A549 (cell line): ENCODE measurements around the gene MYO10. TPM values are rescaled to one million over a fixed set of nuclear protein-coding genes. Genes with fewer than 3 reads are reported as not detected.
A peak's percentile ranks its signal among the peaks of the same experiment; 100 is the strongest.

Experiments used
- ATAC-seq, 2 experiments: fragments of 200-7000 bp in 1 of 2; fragments of >200 bp in 1 of 2; cut with Nextera tagmentation in 1 of 2; cut with Tn5 transposase in 1 of 2; 3 replicates each; pipeline versions ENCODE4 v1.8.0 to v1.9.1; 2018 to 2020; ENCODE audit warnings: mild to moderate bottlenecking in 1 of 2, moderate library complexity in 1 of 2
- CTCF ChIA-PET: fragments of 300-600 bp; sonication (Branson Sonifier 250); formaldehyde crosslinking; extraction: SDS; loops from one replicate; lab custom pipeline; 2021; ENCODE audit warnings: antibody characterized with exemption, inconsistent platforms; lab: Yijun Ruan, JAX
- POLR2A ChIA-PET: fragments of 350-600 bp; formaldehyde crosslinking; extraction: SDS; loops from one replicate; lab custom pipeline; 2021; ENCODE audit warnings: antibody characterized with exemption, inconsistent platforms; lab: Yijun Ruan, JAX
- DNase-seq, 2 experiments: peaks; one replicate each; pipeline versions ENCODE4 v3.0.0 to v3.0.0-alpha.2; 2011 to 2016; ENCODE audit warnings: low read depth in 1 of 2, low spot score in 1 of 2
- FAIRE-seq: peaks from 2 replicates; lab custom pipeline; 2011; peaks lifted over from hg19 to GRCh38; lab: Jason Lieb, UNC
- H3K27ac ChIP-seq, 2 experiments: fragments of >200 bp; sonication (Bioruptor Twin); formaldehyde crosslinking; 3 replicates each; pipeline ENCODE4 v1.5.1; 2016 to 2017
- H3K4me1 ChIP-seq: fragments of >200 bp; sonication (Bioruptor Twin); formaldehyde crosslinking; 3 replicates; pipeline ENCODE4 v1.6.1; 2016
- H3K4me2 ChIP-seq: fragments of >200 bp; sonication (Bioruptor Twin); formaldehyde crosslinking; 3 replicates; pipeline ENCODE4 v1.6.1; 2016
- H3K4me3 ChIP-seq: fragments of >200 bp; sonication (Bioruptor Twin); formaldehyde crosslinking; 3 replicates; pipeline ENCODE4 v1.5.1; 2016
- H3K9me3 ChIP-seq: fragments of >200 bp; sonication (Bioruptor Twin); formaldehyde crosslinking; 3 replicates; pipeline ENCODE4 v1.6.1; 2016
- BHLHE40 ChIP-seq: IDR thresholded peaks from 2 replicates; pipeline ENCODE4 v1.6.1; 2012; ENCODE audit warnings: low read depth, low read length, inconsistent platforms
- CEBPB ChIP-seq, 2 experiments: fragments of >200 bp in 1 of 2; sonication (Bioruptor Twin) in 1 of 2; formaldehyde crosslinking in 1 of 2; IDR thresholded peaks; 2 replicates each; pipeline ENCODE4 v1.6.1; 2012 to 2016
- CHD4 ChIP-seq: fragments of 200-600 bp; sonication (generic); IDR thresholded peaks from 2 replicates; pipeline ENCODE4 v1.6.1; 2016; ENCODE audit warnings: antibody characterized with exemption, mild to moderate bottlenecking, borderline replicate concordance
- FOSB ChIP-seq: fragments of 250-450 bp; sonication (Bioruptor Pico); IDR thresholded peaks from 2 replicates; pipeline ENCODE4 v1.5.0; 2020; ENCODE audit warnings: mild to moderate bottlenecking, moderate library complexity
- FOSL2 ChIP-seq, 2 experiments: fragments of 450-650 bp in 1 of 2; fragments of >200 bp in 1 of 2; sonication (Bioruptor Twin) in 1 of 2; formaldehyde crosslinking; IDR thresholded peaks; 2 replicates each; pipeline versions ENCODE4 v1.5.0 to v1.6.1; 2016 to 2020; ENCODE audit warnings: mild to moderate bottlenecking in 1 of 2, moderate library complexity in 1 of 2
- HEYL ChIP-seq: fragments of 250-450 bp; sonication (Bioruptor Pico); IDR thresholded peaks from 2 replicates; pipeline ENCODE4 v1.8.0; 2021; ENCODE audit warnings: mild to moderate bottlenecking, moderate library complexity
- HOXA7 ChIP-seq: fragments of 250-450 bp; sonication (Bioruptor Pico); IDR thresholded peaks from 2 replicates; pipeline ENCODE4 v1.5.0; 2020; ENCODE audit warnings: mild to moderate bottlenecking, moderate library complexity
- JUN ChIP-seq, 2 experiments: fragments of >200 bp; sonication (Bioruptor Twin); formaldehyde crosslinking; IDR thresholded peaks; 2 replicates in 1 of 2; 3 replicates in 1 of 2; pipeline ENCODE4 v1.6.1; 2016 to 2017
- JUNB ChIP-seq: fragments of >200 bp; sonication (Bioruptor Twin); formaldehyde crosslinking; IDR thresholded peaks from 2 replicates; pipeline ENCODE4 v1.6.1; 2016
- KDM1A ChIP-seq: fragments of 200-600 bp; sonication (generic); IDR thresholded peaks from 2 replicates; pipeline ENCODE4 v1.6.1; 2016; ENCODE audit warnings: low read depth, mild to moderate bottlenecking
- NPAS2 ChIP-seq: fragments of 250-450 bp; sonication (Bioruptor Pico); IDR thresholded peaks from 2 replicates; pipeline ENCODE4 v1.8.0; 2022; ENCODE audit warnings: mild to moderate bottlenecking, moderate library complexity, borderline replicate concordance
- NR3C1 ChIP-seq: fragments of >200 bp; sonication (Bioruptor Twin); formaldehyde crosslinking; IDR thresholded peaks from 3 replicates; pipeline ENCODE4 v1.6.1; 2017
- RARB ChIP-seq: fragments of 250-450 bp; sonication (Bioruptor Pico); IDR thresholded peaks from 2 replicates; pipeline ENCODE4 v1.8.0; 2021; ENCODE audit warnings: mild to moderate bottlenecking, moderate library complexity
- RCOR1 ChIP-seq: fragments of 150-350 bp; IDR thresholded peaks from 2 replicates; pipeline ENCODE4 v1.6.1; 2014; ENCODE audit warnings: antibody characterized with exemption, low read length, low read depth
- RFX5 ChIP-seq: fragments of 450-650 bp; IDR thresholded peaks from 2 replicates; pipeline ENCODE4 v1.7.1; 2014; ENCODE audit warnings: antibody characterized with exemption, mild to moderate bottlenecking, moderate library complexity
- SREBF2 ChIP-seq: fragments of 450-650 bp; IDR thresholded peaks from 2 replicates; pipeline ENCODE4 v1.6.1; 2014; ENCODE audit warnings: mild to moderate bottlenecking, moderate library complexity
- TP53 ChIP-seq: fragments of 250-450 bp; sonication (Bioruptor Pico); IDR thresholded peaks from 2 replicates; pipeline ENCODE4 v1.5.0; 2021; ENCODE audit warnings: mild to moderate bottlenecking, moderate library complexity
- ZC3H11A ChIP-seq: fragments of 450-650 bp; IDR thresholded peaks from 2 replicates; pipeline ENCODE4 v1.6.1; 2014; ENCODE audit warnings: antibody characterized with exemption, mild to moderate bottlenecking
- ZFP36 ChIP-seq: fragments of 450-650 bp; IDR thresholded peaks from 2 replicates; pipeline ENCODE4 v1.6.1; 2014; ENCODE audit warnings: borderline replicate concordance; ENCODE audit not compliant: partially characterized antibody
- ZNF302 ChIP-seq: fragments of 250-450 bp; sonication (Bioruptor Pico); IDR thresholded peaks from 2 replicates; pipeline ENCODE4 v1.9.0; 2021; ENCODE audit warnings: inconsistent platforms, mild to moderate bottlenecking, moderate library complexity
- ZSCAN20 ChIP-seq: fragments of 250-450 bp; sonication (Bioruptor Pico); IDR thresholded peaks from 2 replicates; pipeline ENCODE4 v1.8.0; 2022; ENCODE audit warnings: mild to moderate bottlenecking, moderate library complexity
- WGBS: methylation state at CpG from one replicate; pipeline ENCODE4 v1.1.6; 2017; ENCODE audit errors: missing lambda C conversion rate; 5-methylcytosine and 5-hydroxymethylcytosine counted together
- polyA plus RNA-seq, 4 experiments: library from polyadenylated mRNA; depleted of rRNA in 3 of 4; stranded (reverse); fragments of >200 nt; fragmentation: RNase III in 1 of 4; extraction: RNeasy Plus Mini Kit Qiagen cat#74134 plus additional on column Dnase treatment in 1 of 4; gene quantifications; 2 replicates in 3 of 4; 3 replicates in 1 of 4; pipeline ENCODE4 v1.2.3, GENCODE V29; 2011 to 2017
- TF ChIP-seq, protein P1 (sequence below): IDR thresholded peaks from 2 replicates; pipeline ENCODE4 v1.6.1; 2012; ENCODE audit warnings: low read depth, borderline replicate concordance
- TF ChIP-seq, protein P2 (sequence below): fragments of >200 bp; sonication (Bioruptor Twin); formaldehyde crosslinking; IDR thresholded peaks from 2 replicates; pipeline ENCODE4 v1.6.1; 2016
- TF ChIP-seq, protein P3 (sequence below): fragments of 200-600 bp; sonication (generic); IDR thresholded peaks from 2 replicates; pipeline ENCODE4 v1.6.1; 2016; ENCODE audit warnings: antibody characterized with exemption, mild to moderate bottlenecking, moderate library complexity
- TF ChIP-seq, protein P4 (sequence below): fragments of 250-450 bp; sonication (Bioruptor Pico); IDR thresholded peaks from 2 replicates; pipeline ENCODE4 v1.5.0; 2020; ENCODE audit warnings: low read depth, mild to moderate bottlenecking, moderate library complexity

MYO10 gene
- polyA plus RNA-seq, 2 of the 4 experiments (the other 2 are of a cell fraction), result 68.0 to 68.5 TPM

DNA sequence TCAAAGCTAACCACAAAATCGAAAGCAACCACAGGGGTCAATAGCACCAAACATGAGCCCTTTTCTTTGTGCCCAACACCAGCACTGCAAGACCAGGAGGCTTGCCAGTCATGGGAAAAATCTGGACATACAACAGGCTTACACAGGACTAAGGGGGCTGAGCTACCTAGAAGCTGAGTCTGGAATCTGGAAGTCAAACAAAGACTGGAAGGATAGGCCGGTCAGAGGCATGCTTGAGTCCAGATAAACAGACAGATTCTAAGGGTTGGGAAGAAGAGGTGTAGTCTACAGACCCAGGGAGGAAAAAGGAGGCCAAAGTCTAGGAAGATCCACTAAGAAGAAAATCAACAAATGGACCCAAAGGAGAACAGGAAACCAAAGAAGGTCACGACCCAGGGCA lies 73.3 kb downstream of the MYO10 start:
- Histone ChIP-seq H3K4me3 (no peak overlapping the region), H3K4me2 (peak overlapping the region; percentile 62), H3K4me1 (peaks cover 55% of the 10 kb centered on the region), H3K9me3 (peaks cover 5% of the 10 kb centered on the region; the same call in 2 of the 3 replicates), H3K27ac (peak overlapping the region; percentile 15 to 77; a peak in 5 of 6 replicates)
- FAIRE-seq (no peak), ATAC-seq (peak in 1 of 2 experiments; percentile 64; a peak in 3 of 6 replicates), DNase-seq (peak in 1 of 2 experiments; percentile 44)
- WGBS, result 51% methylated on average over 3 of the region's 3 CpGs
- CTCF ChIA-PET, result interaction anchor here (0.6 to 1.3 kb wide), 2 partner anchors 17 to 52 kb away, joined by 3 to 4 read pairs; no protein-coding TSS in a partner anchor
- TF ChIP-seq, protein P1, sequence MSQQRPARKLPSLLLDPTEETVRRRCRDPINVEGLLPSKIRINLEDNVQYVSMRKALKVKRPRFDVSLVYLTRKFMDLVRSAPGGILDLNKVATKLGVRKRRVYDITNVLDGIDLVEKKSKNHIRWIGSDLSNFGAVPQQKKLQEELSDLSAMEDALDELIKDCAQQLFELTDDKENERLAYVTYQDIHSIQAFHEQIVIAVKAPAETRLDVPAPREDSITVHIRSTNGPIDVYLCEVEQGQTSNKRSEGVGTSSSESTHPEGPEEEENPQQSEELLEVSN, result no peak
- no peak for TF ChIP-seq NPAS2 (CRISPR knock-in tag)
- TF ChIP-seq RARB (CRISPR knock-in tag), result no peak
- TF ChIP-seq RCOR1, result no peak
- no peak for TF ChIP-seq JUN (IDR thresholded peaks at IDR 0.05)
- no peak for TF ChIP-seq HEYL (CRISPR knock-in tag)
- TF ChIP-seq, protein P2, sequence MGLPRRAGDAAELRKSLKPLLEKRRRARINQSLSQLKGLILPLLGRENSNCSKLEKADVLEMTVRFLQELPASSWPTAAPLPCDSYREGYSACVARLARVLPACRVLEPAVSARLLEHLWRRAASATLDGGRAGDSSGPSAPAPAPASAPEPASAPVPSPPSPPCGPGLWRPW, result no peak
- TF ChIP-seq BHLHE40, result no peak
- TF ChIP-seq FOSB, result no peak
- no peak for TF ChIP-seq HOXA7 (CRISPR knock-in tag)
- no peak for TF ChIP-seq SREBF2
- no peak for TF ChIP-seq FOSL2 (IDR thresholded peaks at IDR 0.05)
- TF ChIP-seq FOSL2 (CRISPR knock-in tag; IDR thresholded peaks at IDR 0.05), result no peak
- TF ChIP-seq JUNB, result no peak
- TF ChIP-seq ZNF302, result no peak
- no peak for TF ChIP-seq ZFP36
- POLR2A ChIA-PET, result no interaction called here

DNA sequence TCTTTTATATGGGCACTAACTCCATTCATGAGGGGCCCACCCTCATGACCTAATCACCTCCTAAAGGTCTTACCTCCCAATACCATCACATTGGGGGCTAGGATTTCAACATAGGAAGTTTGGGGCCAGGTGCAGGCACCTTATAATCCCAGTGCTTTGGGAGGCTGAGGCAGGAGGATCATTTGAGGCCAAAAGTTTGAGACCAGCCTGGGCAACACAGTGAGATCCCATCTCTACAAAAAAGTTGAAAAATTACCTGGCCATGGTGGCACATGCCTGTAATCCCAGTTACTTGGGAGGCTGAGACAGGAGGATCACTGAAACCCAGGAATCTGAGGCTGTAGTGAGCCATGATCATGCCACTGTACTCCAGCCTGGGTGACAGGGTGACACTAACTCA lies 76.7 kb downstream of the MYO10 start:
- DNase-seq (no peak), ATAC-seq (no peak), FAIRE-seq (no peak)
- TF ChIP-seq, protein P3, sequence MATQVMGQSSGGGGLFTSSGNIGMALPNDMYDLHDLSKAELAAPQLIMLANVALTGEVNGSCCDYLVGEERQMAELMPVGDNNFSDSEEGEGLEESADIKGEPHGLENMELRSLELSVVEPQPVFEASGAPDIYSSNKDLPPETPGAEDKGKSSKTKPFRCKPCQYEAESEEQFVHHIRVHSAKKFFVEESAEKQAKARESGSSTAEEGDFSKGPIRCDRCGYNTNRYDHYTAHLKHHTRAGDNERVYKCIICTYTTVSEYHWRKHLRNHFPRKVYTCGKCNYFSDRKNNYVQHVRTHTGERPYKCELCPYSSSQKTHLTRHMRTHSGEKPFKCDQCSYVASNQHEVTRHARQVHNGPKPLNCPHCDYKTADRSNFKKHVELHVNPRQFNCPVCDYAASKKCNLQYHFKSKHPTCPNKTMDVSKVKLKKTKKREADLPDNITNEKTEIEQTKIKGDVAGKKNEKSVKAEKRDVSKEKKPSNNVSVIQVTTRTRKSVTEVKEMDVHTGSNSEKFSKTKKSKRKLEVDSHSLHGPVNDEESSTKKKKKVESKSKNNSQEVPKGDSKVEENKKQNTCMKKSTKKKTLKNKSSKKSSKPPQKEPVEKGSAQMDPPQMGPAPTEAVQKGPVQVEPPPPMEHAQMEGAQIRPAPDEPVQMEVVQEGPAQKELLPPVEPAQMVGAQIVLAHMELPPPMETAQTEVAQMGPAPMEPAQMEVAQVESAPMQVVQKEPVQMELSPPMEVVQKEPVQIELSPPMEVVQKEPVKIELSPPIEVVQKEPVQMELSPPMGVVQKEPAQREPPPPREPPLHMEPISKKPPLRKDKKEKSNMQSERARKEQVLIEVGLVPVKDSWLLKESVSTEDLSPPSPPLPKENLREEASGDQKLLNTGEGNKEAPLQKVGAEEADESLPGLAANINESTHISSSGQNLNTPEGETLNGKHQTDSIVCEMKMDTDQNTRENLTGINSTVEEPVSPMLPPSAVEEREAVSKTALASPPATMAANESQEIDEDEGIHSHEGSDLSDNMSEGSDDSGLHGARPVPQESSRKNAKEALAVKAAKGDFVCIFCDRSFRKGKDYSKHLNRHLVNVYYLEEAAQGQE, result no peak
- TF ChIP-seq FOSL2 (IDR thresholded peaks at IDR 0.05) (no peak), FOSL2 (CRISPR knock-in tag; IDR thresholded peaks at IDR 0.05) (no peak), HOXA7 (CRISPR knock-in tag) (no peak), RFX5 (no peak), TP53 (CRISPR knock-in tag) (no peak)
- Histone ChIP-seq H3K4me1 (peaks cover 60% of the 10 kb centered on the region), H3K9me3 (peaks cover 5% of the 10 kb centered on the region; the same call in 2 of the 3 replicates), H3K27ac (no peak overlapping the region; a peak in 1 of 6 replicates), H3K4me3 (no peak overlapping the region), H3K4me2 (no peak overlapping the region)
- CTCF ChIA-PET, result interaction anchor here (1.0 to 2.0 kb wide), 5 partner anchors 49 to 331 kb away, joined by 3 to 15 read pairs (median 3); no protein-coding TSS in a partner anchor
- POLR2A ChIA-PET, result no interaction called here

DNA sequence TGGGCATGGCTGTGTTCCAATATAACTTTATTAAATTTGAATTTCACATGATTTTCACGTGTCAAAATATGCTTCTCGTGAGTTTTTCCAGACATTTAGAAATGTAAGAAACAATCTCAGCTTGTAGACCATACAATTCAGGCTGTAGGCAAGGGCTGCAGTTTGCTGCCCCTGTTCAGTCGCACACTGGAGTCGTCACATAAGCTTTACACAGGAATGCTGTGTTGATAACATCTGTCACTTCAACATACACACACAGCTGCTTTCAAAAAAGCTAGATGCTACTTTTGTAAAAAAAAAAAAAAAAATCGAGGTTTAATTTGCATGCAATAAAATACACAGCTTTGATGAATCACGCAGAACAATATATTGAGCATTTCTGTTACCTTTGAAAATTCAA lies 77.9 kb downstream of the MYO10 start:
- ChIA-PET CTCF (interaction anchor here (0.6 to 2.3 kb wide), 8 partner anchors 8 to 332 kb away, joined by 3 to 15 read pairs (median 3); no protein-coding TSS in a partner anchor), POLR2A (interaction anchor here (0.7 kb wide), 1 partner anchor 41 kb away, joined by 3 read pairs; no protein-coding TSS in a partner anchor)
- peak overlapping the region in 1 of 2 experiments; percentile 45; a peak in 1 of 6 replicates for H3K27ac ChIP-seq
- ATAC-seq (no peak), FAIRE-seq (no peak), DNase-seq (no peak)
- no peak overlapping the region for H3K4me3 ChIP-seq
- H3K4me1 ChIP-seq, result peaks cover 56% of the 10 kb centered on the region
- H3K9me3 ChIP-seq, result peaks cover 5% of the 10 kb centered on the region; the same call in 2 of the 3 replicates
- 89% methylated on average over 6 of the region's 6 CpGs for WGBS
- no peak overlapping the region for H3K4me2 ChIP-seq
- TF ChIP-seq ZC3H11A (no peak), ZSCAN20 (CRISPR knock-in tag) (no peak), FOSB (no peak), KDM1A (no peak), CHD4 (no peak), CEBPB (IDR thresholded peaks at IDR 0.05) (no peak), NR3C1 (no peak), RFX5 (no peak), JUNB (no peak), NPAS2 (CRISPR knock-in tag) (no peak)
- TF ChIP-seq, protein P3, result no peak
- TF ChIP-seq, protein P4, sequence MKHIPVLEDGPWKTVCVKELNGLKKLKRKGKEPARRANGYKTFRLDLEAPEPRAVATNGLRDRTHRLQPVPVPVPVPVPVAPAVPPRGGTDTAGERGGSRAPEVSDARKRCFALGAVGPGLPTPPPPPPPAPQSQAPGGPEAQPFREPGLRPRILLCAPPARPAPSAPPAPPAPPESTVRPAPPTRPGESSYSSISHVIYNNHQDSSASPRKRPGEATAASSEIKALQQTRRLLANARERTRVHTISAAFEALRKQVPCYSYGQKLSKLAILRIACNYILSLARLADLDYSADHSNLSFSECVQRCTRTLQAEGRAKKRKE, result no peak
